Ovary (tissue), 3 donors: ENCODE measurements around the gene NUS1.

ENCODE experiments used
- CTCF ChIP-seq, 3 donors: fragments of 450-650 bp in 2 of 3; fragments of 200-600 bp in 1 of 3; IDR thresholded peaks; one replicate each; pipeline versions ENCODE4 v1.5.1 to v1.8.0; 2016 to 2022; ENCODE audit warnings: antibody characterized with exemption in 3 of 3, mild to moderate bottlenecking in 1 of 3
- POLR2A ChIP-seq: fragments of 450-650 bp; IDR thresholded peaks from one replicate; pipeline ENCODE4 v1.6.1; 2017; ENCODE audit warnings: antibody characterized with exemption, mild to moderate bottlenecking, moderate library complexity
- donor health status: DM: no; HTN: no; CAD: no.

- TF ChIP-seq POLR2A: no peak
- no peak for TF ChIP-seq CTCF (IDR thresholded peaks at IDR 0.05)
Observed at GRCh38 chr6:117685359-117685758, 10.1 kb downstream of the NUS1 start.
